GM19035 (cell line): ENCODE data around the gene FRMD4B.

Experiments
- ATAC-seq: cut with Tn5 transposase; IDR thresholded peaks from one replicate; pipeline ENCODE4 v1.9.1; 2021; ENCODE audit not compliant: unreplicated experiment

Gene FRMD4B

GRCh38 chr3:69142090-69142489 is 243.8 kb downstream of the FRMD4B start:
- no peak for ATAC-seq

GRCh38 chr3:69141313-69141712 is 244.6 kb downstream of the FRMD4B start:
- ATAC-seq = no peak

GRCh38 chr3:69137412-69137811 is 248.5 kb downstream of the FRMD4B start:
- ATAC-seq = no peak

DNA sequence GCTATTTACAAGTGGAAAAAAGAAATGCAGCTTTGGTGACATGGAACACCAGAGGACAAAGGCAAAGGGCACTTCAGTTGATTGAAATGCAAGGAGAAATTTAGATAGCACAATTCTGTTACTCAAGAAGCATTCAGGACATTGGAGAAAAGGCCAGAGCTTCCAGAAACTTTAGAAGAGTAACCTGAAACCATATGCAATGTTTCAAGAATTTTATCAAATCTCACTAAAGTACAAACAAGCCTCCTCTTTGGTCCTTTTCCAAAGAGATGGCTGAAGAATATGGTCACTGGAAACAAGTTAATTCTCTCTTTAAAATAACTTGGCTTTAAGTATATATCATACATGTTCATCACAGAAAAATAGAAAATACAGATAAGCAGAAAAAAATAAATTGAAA is 248.9 kb downstream of the FRMD4B start:
- ATAC-seq = no peak

GRCh38 chr3:69130689-69131088 is 255.2 kb downstream of the FRMD4B start:
- ATAC-seq = peak; percentile 91

- no peak for ATAC-seq
These were observed 256.4 kb downstream of the FRMD4B start for GRCh38 chr3:69129531-69129930.

GRCh38 chr3:69128509-69128908 is 257.4 kb downstream of the FRMD4B start:
- ATAC-seq = no peak

GRCh38 chr3:69126999-69127398 is 258.9 kb downstream of the FRMD4B start:
- ATAC-seq = no peak

DNA sequence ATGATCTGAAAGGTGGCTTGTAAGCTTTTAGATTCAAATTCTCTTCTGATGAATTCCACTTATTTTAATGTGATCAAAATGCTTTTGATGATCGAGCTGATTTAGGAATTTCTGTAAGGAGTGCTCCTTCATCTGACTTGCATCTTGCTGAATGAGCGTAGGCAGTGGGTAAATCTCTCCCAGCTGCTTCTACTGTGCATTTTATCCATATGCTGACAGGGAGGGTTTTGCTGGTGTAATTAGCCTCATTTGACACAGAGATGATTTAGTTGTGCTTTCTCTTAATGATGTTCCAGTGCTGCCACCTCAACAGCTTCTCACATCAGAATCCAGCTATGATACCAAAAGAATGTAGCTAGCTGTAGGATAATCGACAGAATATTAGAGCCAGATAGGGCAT is 259.7 kb downstream of the FRMD4B start:
- ATAC-seq = no peak

GRCh38 chr3:69122403-69122802 is 263.5 kb downstream of the FRMD4B start, which contains the start of gene LMOD3:
LMOD3 (minus strand) TSS chr3:69122595; CDS start chr3:69122386, 209 bp downstream.
- ATAC-seq = no peak

- no peak for ATAC-seq
These were observed 263.9 kb downstream of the FRMD4B start for GRCh38 chr3:69121950-69122349.

DNA sequence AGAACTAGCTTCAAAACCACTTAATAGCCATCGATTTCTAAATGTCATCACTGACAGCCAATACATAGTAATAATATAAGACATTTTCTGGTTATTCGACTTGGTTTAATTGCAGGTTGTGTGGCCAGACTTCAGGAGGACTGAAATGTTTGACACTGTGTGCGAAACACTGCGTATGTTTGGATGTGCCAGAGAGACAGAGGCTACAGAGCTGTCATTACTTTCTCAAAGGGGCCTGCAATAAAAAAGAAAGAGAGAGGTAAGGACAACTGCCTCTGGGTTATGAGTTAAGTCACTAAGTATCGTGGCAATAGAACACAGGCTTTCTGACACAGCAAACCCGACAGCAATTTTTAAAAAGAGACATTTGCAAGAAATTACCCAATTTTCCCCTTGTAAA is 264.4 kb downstream of the FRMD4B start:
- ATAC-seq = no peak

DNA sequence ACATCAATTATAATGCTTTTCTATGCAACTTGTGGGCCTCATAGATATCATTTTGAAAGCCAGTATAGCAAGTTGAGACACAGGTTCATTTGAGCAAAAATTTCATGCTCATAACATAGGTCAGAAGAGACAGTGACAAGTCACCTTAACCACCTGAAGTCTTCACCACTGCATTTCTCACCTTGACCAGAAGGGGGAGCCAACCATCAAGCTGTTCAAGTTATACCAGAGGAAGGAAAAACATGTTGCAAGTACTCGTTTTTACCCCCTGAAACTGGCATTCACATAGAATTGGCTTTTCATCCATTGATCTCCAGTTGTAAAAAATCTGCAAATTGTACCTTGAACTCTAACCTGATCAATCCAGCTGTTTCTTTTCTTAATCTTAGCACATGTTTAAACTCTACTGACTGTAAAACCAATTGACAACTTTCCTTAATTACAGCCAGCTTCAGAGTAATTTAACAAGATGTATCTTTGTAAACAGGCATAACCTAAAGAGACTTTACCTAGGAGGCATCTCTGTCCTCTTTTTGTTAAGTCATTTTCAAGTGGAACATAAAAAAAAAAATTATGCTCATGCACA is 264.9 kb downstream of the FRMD4B start:
- ATAC-seq = peak; percentile 89
